ENCODE results near the gene WDR64.

The WDR64 gene

GRCh38 chr1:241706967-241707366 is 54.9 kb downstream of the WDR64 start:
- Histone ChIP-seq H3K4me2 (ENCODE audit: low read length) (no peak overlapping the region), H3K79me2 (ENCODE audit: low read length) (no peaks in the 10 kb centered on the region), H3K9me3 (ENCODE audit: insufficient read depth, low read length) (no peaks in the 10 kb centered on the region), H3K4me3 (ENCODE audit: low read length) (no peak overlapping the region), H2AFZ (ENCODE audit: low read depth, low read length) (no peak overlapping the region), H3K27me3 (ENCODE audit: low read depth, low read length) (no peaks in the 10 kb centered on the region), H3K27ac (ENCODE audit: low read length) (no peak overlapping the region), H3K4me1 (ENCODE audit: low read length) (no peaks in the 10 kb centered on the region), H4K20me1 (ENCODE audit: insufficient read depth, low read length) (no peaks in the 10 kb centered on the region), H3K9ac (ENCODE audit: low read length) (no peak overlapping the region), H3K36me3 (replicated peaks; ENCODE audit: low read depth, low read length) (no peaks in the 10 kb centered on the region)
- no peak for TF ChIP-seq CTCF (IDR thresholded peaks at IDR 0.05; ENCODE audit: low read depth, low read length)
- TF ChIP-seq EZH2phosphoT487 (IDR thresholded peaks at IDR 0.05; ENCODE audit: low read depth): no peak

GRCh38 chr1:241707442-241707841 is 55.4 kb downstream of the WDR64 start:
- Histone ChIP-seq H3K4me2 (ENCODE audit: low read length) (no peak overlapping the region), H3K4me1 (ENCODE audit: low read length) (no peaks in the 10 kb centered on the region), H3K9ac (ENCODE audit: low read length) (no peak overlapping the region), H4K20me1 (ENCODE audit: insufficient read depth, low read length) (no peaks in the 10 kb centered on the region), H2AFZ (ENCODE audit: low read depth, low read length) (no peak overlapping the region), H3K27me3 (ENCODE audit: low read depth, low read length) (no peaks in the 10 kb centered on the region), H3K9me3 (ENCODE audit: insufficient read depth, low read length) (no peaks in the 10 kb centered on the region), H3K4me3 (ENCODE audit: low read length) (no peak overlapping the region), H3K27ac (ENCODE audit: low read length) (no peak overlapping the region), H3K36me3 (replicated peaks; ENCODE audit: low read depth, low read length) (no peaks in the 10 kb centered on the region), H3K79me2 (ENCODE audit: low read length) (no peaks in the 10 kb centered on the region)
- no peak for TF ChIP-seq EZH2phosphoT487 (IDR thresholded peaks at IDR 0.05; ENCODE audit: low read depth)
- TF ChIP-seq CTCF (IDR thresholded peaks at IDR 0.05; ENCODE audit: low read depth, low read length): no peak

DNA sequence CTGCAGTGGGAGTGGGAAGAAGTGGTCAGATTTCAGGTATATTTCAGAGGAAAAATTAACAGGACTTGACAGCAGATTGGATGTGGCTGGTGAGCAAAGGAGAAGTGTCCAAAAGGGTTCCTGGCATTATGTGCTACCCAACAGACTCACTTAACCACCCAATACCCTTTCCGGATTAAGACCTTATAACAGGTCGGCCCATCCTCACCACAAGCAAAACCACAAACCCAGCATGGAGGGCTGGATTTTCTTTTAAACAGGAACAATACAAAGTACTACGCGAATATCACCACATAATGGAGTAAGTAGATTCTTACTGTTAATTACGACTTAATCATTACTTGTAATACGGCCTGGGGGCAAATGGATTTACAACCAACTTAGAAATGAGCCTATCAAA is 59.2 kb downstream of the WDR64 start:
- no peaks in the 10 kb centered on the region for H3K27me3 ChIP-seq (ENCODE audit: low read depth, low read length)
- H3K4me3 ChIP-seq (ENCODE audit: low read length): no peak overlapping the region
- H3K9me3 ChIP-seq (ENCODE audit: insufficient read depth, low read length): no peaks in the 10 kb centered on the region
- no peak overlapping the region for H3K4me2 ChIP-seq (ENCODE audit: low read length)
- no peak overlapping the region for H2AFZ ChIP-seq (ENCODE audit: low read depth, low read length)
- TF ChIP-seq EZH2phosphoT487 (IDR thresholded peaks at IDR 0.05; ENCODE audit: low read depth): no peak
- no peak for TF ChIP-seq CTCF (IDR thresholded peaks at IDR 0.05; ENCODE audit: low read depth, low read length)
- no peak overlapping the region for H3K27ac ChIP-seq (ENCODE audit: low read length)
- no peak overlapping the region for H3K9ac ChIP-seq (ENCODE audit: low read length)
- H3K36me3 ChIP-seq (replicated peaks; ENCODE audit: low read depth, low read length): no peaks in the 10 kb centered on the region
- no peaks in the 10 kb centered on the region for H4K20me1 ChIP-seq (ENCODE audit: insufficient read depth, low read length)
- H3K79me2 ChIP-seq (ENCODE audit: low read length): no peaks in the 10 kb centered on the region
- H3K4me1 ChIP-seq (ENCODE audit: low read length): peaks cover 14% of the 10 kb centered on the region

- no peaks in the 10 kb centered on the region for H4K20me1 ChIP-seq (ENCODE audit: insufficient read depth, low read length)
- H3K27me3 ChIP-seq (ENCODE audit: low read depth, low read length): peaks cover 12% of the 10 kb centered on the region; the same call in 1 of the 2 replicates
- H3K4me1 ChIP-seq (ENCODE audit: low read length): peaks cover 14% of the 10 kb centered on the region
- no peak overlapping the region for H3K4me3 ChIP-seq (ENCODE audit: low read length)
- H3K79me2 ChIP-seq (ENCODE audit: low read length): no peaks in the 10 kb centered on the region
- H3K9me3 ChIP-seq (ENCODE audit: insufficient read depth, low read length): no peaks in the 10 kb centered on the region
- H3K36me3 ChIP-seq (replicated peaks; ENCODE audit: low read depth, low read length): no peaks in the 10 kb centered on the region
- H3K9ac ChIP-seq (ENCODE audit: low read length): no peak overlapping the region
- no peak overlapping the region for H3K4me2 ChIP-seq (ENCODE audit: low read length)
- no peak overlapping the region for H2AFZ ChIP-seq (ENCODE audit: low read depth, low read length)
- no peak overlapping the region for H3K27ac ChIP-seq (ENCODE audit: low read length)
- TF ChIP-seq EZH2phosphoT487 (IDR thresholded peaks at IDR 0.05; ENCODE audit: low read depth) (no peak), CTCF (IDR thresholded peaks at IDR 0.05; ENCODE audit: low read depth, low read length) (no peak)
Observed at GRCh38 chr1:241713316-241713715, 61.2 kb downstream of the WDR64 start.

Data from OCI-LY3 (cell line).